Nephron progenitor cell (in vitro differentiated cells): ENCODE data around the gene POMT1.

ENCODE experiments used
- DNase-seq: peaks from one replicate; pipeline ENCODE4 v3.0.0; 2021
- H3K27ac Mint-ChIP-seq: 2 replicates; pipeline ENCODE4 v1.8.0; 2021; ENCODE audit warnings: mild to moderate bottlenecking, moderate library complexity, mixed read lengths
- H3K27me3 Mint-ChIP-seq: 2 replicates; pipeline ENCODE4 v1.8.0; 2021; ENCODE audit warnings: mild to moderate bottlenecking, low read depth, mixed read lengths; ENCODE audit not compliant: poor library complexity
- H3K36me3 Mint-ChIP-seq: 2 replicates; pipeline ENCODE4 v1.8.0; 2021; ENCODE audit warnings: low read depth, mixed read lengths
- H3K4me1 Mint-ChIP-seq: 2 replicates; pipeline ENCODE4 v1.8.0; 2021; ENCODE audit warnings: mixed read lengths
- H3K4me3 Mint-ChIP-seq: 2 replicates; pipeline ENCODE4 v1.8.0; 2021; ENCODE audit warnings: mild to moderate bottlenecking, moderate library complexity, mixed read lengths
- H3K9me3 Mint-ChIP-seq: 2 replicates; pipeline ENCODE4 v1.8.0; 2021; ENCODE audit warnings: mild to moderate bottlenecking, moderate library complexity, mixed read lengths
- CTCF ChIP-seq: fragments of 200-600 bp; sonication (generic); IDR thresholded peaks from 2 replicates; pipeline ENCODE4 v1.5.0; 2021; ENCODE audit warnings: antibody characterized with exemption

Gene POMT1

DNA sequence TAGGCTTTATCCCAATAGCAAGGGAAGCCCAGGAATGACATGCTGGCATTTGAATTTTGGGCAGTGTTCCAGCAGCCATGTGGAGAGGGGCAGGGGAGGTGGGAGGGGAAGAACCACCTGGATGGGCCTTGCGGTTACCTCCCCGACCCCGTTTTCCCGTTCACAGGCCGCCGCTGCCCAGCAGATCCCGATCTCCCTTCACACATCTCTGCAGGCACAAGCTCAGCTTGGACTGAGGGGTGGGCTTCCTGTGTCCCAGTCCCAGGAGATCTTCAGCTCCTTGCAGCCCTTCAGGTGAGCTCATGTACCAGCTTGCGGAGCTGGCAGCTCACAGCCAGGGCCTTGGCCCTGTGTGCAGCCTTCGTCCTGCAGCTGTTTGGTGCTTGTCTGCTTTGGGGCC, 15.7 kb upstream of the POMT1 start:
- Mint-ChIP-seq H3K9me3 (no peaks in the 10 kb centered on the region), H3K4me3 (no peak overlapping the region), H3K4me1 (no peaks in the 10 kb centered on the region), H3K27ac (no peak overlapping the region), H3K27me3 (peaks cover 8% of the 10 kb centered on the region), H3K36me3 (peaks cover 75% of the 10 kb centered on the region)
- DNase-seq = no peak
- no peak for TF ChIP-seq CTCF

GRCh38 chr9:131487621-131488031, 15.1 kb upstream of the POMT1 start:
- no peak overlapping the region for H3K4me3 Mint-ChIP-seq
- no peaks in the 10 kb centered on the region for H3K9me3 Mint-ChIP-seq
- TF ChIP-seq CTCF = no peak
- H3K27me3 Mint-ChIP-seq = peaks cover 6% of the 10 kb centered on the region
- no peaks in the 10 kb centered on the region for H3K4me1 Mint-ChIP-seq
- H3K27ac Mint-ChIP-seq = peak overlapping the region; percentile 75
- no peak for DNase-seq
- peaks cover 75% of the 10 kb centered on the region for H3K36me3 Mint-ChIP-seq

DNA sequence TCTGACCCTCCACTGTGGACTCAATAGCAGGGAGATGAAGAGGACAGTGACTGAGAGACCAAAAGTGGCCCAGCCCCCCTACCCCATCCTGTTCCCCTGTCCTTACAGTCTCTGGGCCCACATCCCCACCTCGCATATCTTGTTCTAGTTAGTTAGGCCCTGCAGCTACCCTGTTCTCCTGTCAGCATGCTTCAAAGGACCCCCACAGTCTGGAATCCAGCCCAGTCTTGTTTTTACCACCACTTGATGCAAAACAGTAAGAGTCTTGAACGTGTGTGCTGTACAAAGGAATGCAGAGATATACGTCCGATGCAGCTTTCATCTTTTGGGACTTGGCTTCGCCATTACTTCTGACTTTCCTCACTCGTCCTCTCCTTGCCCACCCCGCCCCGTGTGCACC, 12.2 kb upstream of the POMT1 start:
- peak overlapping the region; percentile 43 for H3K27ac Mint-ChIP-seq
- no peak overlapping the region for H3K4me3 Mint-ChIP-seq
- no peaks in the 10 kb centered on the region for H3K27me3 Mint-ChIP-seq
- no peaks in the 10 kb centered on the region for H3K9me3 Mint-ChIP-seq
- TF ChIP-seq CTCF = no peak
- no peak for DNase-seq
- H3K36me3 Mint-ChIP-seq = peaks cover 94% of the 10 kb centered on the region
- H3K4me1 Mint-ChIP-seq = no peaks in the 10 kb centered on the region

GRCh38 chr9:131491001-131491710, 11.6 kb upstream of the POMT1 start:
- Mint-ChIP-seq H3K27me3 (no peaks in the 10 kb centered on the region), H3K4me1 (no peaks in the 10 kb centered on the region), H3K27ac (peak overlapping the region; percentile 43), H3K4me3 (no peak overlapping the region), H3K9me3 (no peaks in the 10 kb centered on the region), H3K36me3 (peaks cover 96% of the 10 kb centered on the region)
- no peak for DNase-seq
- no peak for TF ChIP-seq CTCF

DNA sequence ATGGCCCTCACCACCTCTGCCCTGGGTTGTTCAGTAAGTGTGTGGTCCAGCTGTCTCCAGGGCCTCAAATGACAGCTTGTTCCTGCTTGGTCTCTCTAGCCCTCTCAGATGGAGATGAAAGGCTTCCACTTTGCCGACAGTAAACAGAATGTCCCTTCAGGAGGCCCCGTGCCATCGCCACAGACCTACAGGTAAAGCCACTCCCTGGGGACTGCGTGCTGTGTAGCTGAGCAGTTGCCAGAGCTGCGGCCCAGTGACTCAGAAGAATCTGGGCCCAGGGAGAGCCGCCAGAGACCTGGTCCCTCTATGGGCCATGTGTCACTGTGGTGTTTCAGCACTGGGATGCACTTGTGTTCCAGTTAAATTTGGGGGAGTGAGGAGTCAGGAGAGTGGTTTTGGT, 10.6 kb upstream of the POMT1 start:
- no peaks in the 10 kb centered on the region for H3K27me3 Mint-ChIP-seq
- H3K27ac Mint-ChIP-seq = peak overlapping the region; percentile 29
- H3K9me3 Mint-ChIP-seq = no peaks in the 10 kb centered on the region
- DNase-seq = no peak
- H3K4me3 Mint-ChIP-seq = no peak overlapping the region
- peaks cover 3% of the 10 kb centered on the region for H3K4me1 Mint-ChIP-seq
- H3K36me3 Mint-ChIP-seq = peaks cover 91% of the 10 kb centered on the region
- no peak for TF ChIP-seq CTCF

DNA sequence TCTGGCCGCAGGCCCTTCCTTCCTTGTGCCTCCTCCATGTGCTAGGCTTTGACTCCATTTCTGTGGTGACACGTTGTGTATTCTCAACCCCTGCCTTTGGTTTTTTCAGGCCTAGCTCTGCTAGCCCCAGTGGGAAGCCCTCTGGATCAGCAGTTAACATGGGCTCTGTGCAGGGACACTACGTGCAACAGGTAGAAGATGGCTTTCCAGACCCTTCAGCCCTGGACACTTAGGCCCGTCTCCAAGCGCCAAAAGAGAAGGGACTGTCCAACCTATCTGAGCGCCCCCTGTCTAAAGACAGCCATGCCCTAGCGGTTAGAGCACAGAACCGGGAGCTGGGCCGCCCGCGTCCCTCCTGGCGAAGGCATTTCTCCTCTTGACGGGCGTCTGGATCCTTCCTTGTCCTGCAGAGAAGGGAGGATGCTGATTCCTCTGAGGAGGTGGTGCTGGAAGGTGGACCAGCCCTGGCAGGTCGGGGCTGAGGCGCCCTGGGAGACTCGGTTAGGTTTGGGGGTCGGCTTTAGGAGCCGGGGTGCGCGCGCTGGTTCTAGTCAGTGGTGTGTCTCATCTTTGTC, 8.3 kb upstream of the POMT1 start:
- H3K27ac Mint-ChIP-seq = peak overlapping the region; percentile 82
- H3K36me3 Mint-ChIP-seq = peaks cover 82% of the 10 kb centered on the region

More for the DNA sequence above, 8.3 kb upstream of the POMT1 start:
- no peak for TF ChIP-seq CTCF
- Mint-ChIP-seq H3K27me3 (peaks cover 3% of the 10 kb centered on the region), H3K4me3 (no peak overlapping the region), H3K9me3 (no peaks in the 10 kb centered on the region), H3K4me1 (peaks cover 13% of the 10 kb centered on the region)
- DNase-seq = no peak
